ENCODE data around the gene EDC4. TPM values are rescaled to one million over a fixed set of nuclear protein-coding genes. Genes with fewer than 3 reads are reported as not detected.

Gene EDC4
- total and polyA plus RNA-seq, 2 of the 13 experiments (the other 11 are each of a cell fraction or from before 2014, with no cell fraction given) = 51.4 to 59.1 TPM

- TF ChIP-seq ZNF263 (CRISPR knock-in tag; IDR thresholded peaks at IDR 0.05) (peak; percentile 99), POLR2G (IDR thresholded peaks at IDR 0.05; ENCODE audit: low read depth, low read length) (no peak), HNRNPUL1 (IDR thresholded peaks at IDR 0.05; ENCODE audit: low read depth, low read length) (no peak), ZNF891 (CRISPR knock-in tag; IDR thresholded peaks at IDR 0.05) (no peak), PHF20 (CRISPR knock-in tag; IDR thresholded peaks at IDR 0.05) (peak; percentile 19; the same call in 1 of the 2 replicates), KAT8 (CRISPR knock-in tag; IDR thresholded peaks at IDR 0.05) (no peak), ZNF530 (CRISPR knock-in tag; IDR thresholded peaks at IDR 0.05; ENCODE audit: low read depth) (no peak), GPN1 (CRISPR knock-in tag; IDR thresholded peaks at IDR 0.05; ENCODE audit: borderline replicate concordance) (no peak), PPARG (CRISPR knock-in tag; conservative IDR thresholded peaks at IDR 0.05) (no peak), PAXIP1 (CRISPR knock-in tag; conservative IDR thresholded peaks at IDR 0.05) (peak; percentile 67), RFXAP (CRISPR knock-in tag; IDR thresholded peaks at IDR 0.05; ENCODE audit: borderline replicate concordance) (no peak), NFYC (CRISPR knock-in tag; IDR thresholded peaks at IDR 0.05) (no peak), UBTF (CRISPR knock-in tag; IDR thresholded peaks at IDR 0.05) (no peak), HNF4A (CRISPR knock-in tag; IDR thresholded peaks at IDR 0.05) (peak; percentile 43), TEAD3 (CRISPR knock-in tag; optimal IDR thresholded peaks at IDR 0.05; ENCODE audit: borderline replicate concordance) (no peak)
These were observed 43.2 kb downstream of the EDC4 start (continued) for GRCh38 chr16:67915831-67916723.
